SK-N-SH (cell line): Measurements from ENCODE around the gene MYLK4. TPM values are rescaled to one million over a fixed set of nuclear protein-coding genes. Genes with fewer than 3 reads are reported as not detected.

ENCODE experiments used
- CTCF ChIA-PET: fragments of 300-600, 350-600 bp; formaldehyde crosslinking; extraction: SDS; loops from one replicate; lab custom pipeline; 2021; lab: Yijun Ruan, JAX
- POLR2A ChIA-PET: fragments of 350-600 bp; sonication (Branson Sonifier 250); formaldehyde crosslinking; extraction: SDS; loops from one replicate; lab custom pipeline; 2020; ENCODE audit warnings: antibody characterized with exemption, inconsistent platforms; lab: Yijun Ruan, JAX
- DNase-seq: peaks from one replicate; pipeline ENCODE4 v3.0.0; 2012
- H2AFZ ChIP-seq: fragments of 200-600 bp; sonication (generic); 2 replicates; pipeline ENCODE4 v1.8.1; 2016; ENCODE audit warnings: antibody characterized with exemption, mild to moderate bottlenecking, low read depth
- H3F3A ChIP-seq: fragments of 200-600 bp; sonication (generic); replicated peaks from 2 replicates; pipeline ENCODE3; 2016; ENCODE audit warnings: antibody characterized with exemption, mild to moderate bottlenecking; ENCODE audit not compliant: insufficient read depth
- H3K27ac ChIP-seq, 2 experiments: fragments of 200-500 bp in 1 of 2; fragments of 200-600 bp in 1 of 2; sonication (Bioruptor generic) in 1 of 2; sonication (generic), shearing (Covaris generic) in 1 of 2; 2 replicates each; pipeline versions ENCODE4 v1.5.1 to v1.6.1; 2014 to 2016; ENCODE audit warnings: low read depth in 2 of 2, inconsistent platforms in 1 of 2, low read length in 1 of 2, mild to moderate bottlenecking in 1 of 2, mixed read lengths in 1 of 2
- H3K27me3 ChIP-seq: fragments of 200-600 bp; sonication (generic), shearing (Covaris generic); 2 replicates; pipeline ENCODE4 v1.6.1; 2016; ENCODE audit warnings: mixed run types; ENCODE audit not compliant: insufficient read depth
- H3K36me3 ChIP-seq, 2 experiments: fragments of 200-500 bp in 1 of 2; fragments of 200-600 bp in 1 of 2; sonication (Bioruptor generic) in 1 of 2; sonication (generic) in 1 of 2; replicated peaks in 1 of 2; 2 replicates each; pipeline versions ENCODE3 to v1.5.1; 2014 to 2016; ENCODE audit warnings: low read length in 1 of 2, mild to moderate bottlenecking in 1 of 2; ENCODE audit not compliant: insufficient read depth in 2 of 2, control insufficient read depth in 1 of 2
- H3K4me1 ChIP-seq, 2 experiments: fragments of 200-500 bp in 1 of 2; fragments of 200-600 bp in 1 of 2; sonication (Bioruptor generic) in 1 of 2; sonication (generic), shearing (Covaris generic) in 1 of 2; 2 replicates each; pipeline versions ENCODE4 v1.5.1 to v1.6.1; 2014 to 2016; ENCODE audit warnings: low read depth in 1 of 2, low read length in 1 of 2, mixed run types in 1 of 2; ENCODE audit not compliant: insufficient read depth in 2 of 2, control insufficient read depth in 1 of 2
- H3K4me2 ChIP-seq: fragments of 200-600 bp; sonication (generic), shearing (Covaris generic); 2 replicates; pipeline ENCODE4 v1.6.1; 2017; ENCODE audit warnings: mixed run types
- H3K4me3 ChIP-seq, 2 experiments: fragments of 200-500 bp in 1 of 2; fragments of 200-600 bp in 1 of 2; sonication (Bioruptor generic) in 1 of 2; sonication (generic), shearing (Covaris generic) in 1 of 2; 2 replicates each; pipeline versions ENCODE4 v1.5.1 to v1.8.1; 2014 to 2016; ENCODE audit warnings: low read depth in 2 of 2, inconsistent platforms in 1 of 2, low read length in 1 of 2, mild to moderate bottlenecking in 1 of 2, mixed read lengths in 1 of 2, moderate library complexity in 1 of 2
- H3K79me2 ChIP-seq: fragments of 200-600 bp; sonication (generic); 2 replicates; pipeline ENCODE4 v1.8.1; 2017; ENCODE audit warnings: mild to moderate bottlenecking; ENCODE audit not compliant: insufficient read depth
- H3K9ac ChIP-seq: fragments of 200-600 bp; sonication (generic); 2 replicates; pipeline ENCODE4 v1.6.1; 2017; ENCODE audit warnings: mixed run types
- H3K9me2 ChIP-seq: fragments of 200-600 bp; sonication (generic); 2 replicates; pipeline ENCODE4 v1.6.1; 2017; ENCODE audit warnings: mixed run types
- H3K9me3 ChIP-seq: fragments of 200-600 bp; sonication (generic); 2 replicates; pipeline ENCODE4 v1.6.1; 2017; ENCODE audit warnings: mixed run types, mild to moderate bottlenecking, moderate library complexity
- H4K20me1 ChIP-seq: fragments of 200-600 bp; sonication (generic); 2 replicates; pipeline ENCODE4 v1.6.1; 2017; ENCODE audit warnings: mild to moderate bottlenecking, mixed run types; ENCODE audit not compliant: insufficient read depth
- CHD2 ChIP-seq: fragments of 150-350 bp; IDR thresholded peaks from 2 replicates; pipeline ENCODE4 v1.6.1; 2018; ENCODE audit warnings: low read length; ENCODE audit not compliant: partially characterized antibody
- FOSL2 ChIP-seq: IDR thresholded peaks from 2 replicates; pipeline ENCODE4 v1.4.0; 2012; ENCODE audit warnings: low read depth, mild to moderate bottlenecking, moderate library complexity, borderline replicate concordance
- GABPA ChIP-seq: IDR thresholded peaks from 2 replicates; pipeline ENCODE4 v1.4.0; 2012; ENCODE audit warnings: low read depth, mild to moderate bottlenecking
- IRF3 ChIP-seq: fragments of 150-350 bp; IDR thresholded peaks from 2 replicates; pipeline ENCODE4 v1.6.1; 2016; ENCODE audit warnings: mild to moderate bottlenecking, low read depth, low read length
- MAX ChIP-seq: IDR thresholded peaks from 2 replicates; pipeline ENCODE4 v1.4.0; 2012; ENCODE audit warnings: low read depth
- NFIC ChIP-seq: IDR thresholded peaks from 2 replicates; pipeline ENCODE4 v1.4.0; 2012; ENCODE audit warnings: borderline replicate concordance
- NRF1 ChIP-seq: IDR thresholded peaks from 2 replicates; pipeline ENCODE4 v1.6.1; 2012; ENCODE audit warnings: low read depth, mild to moderate bottlenecking, low read length
- PBX3 ChIP-seq: IDR thresholded peaks from 2 replicates; pipeline ENCODE4; 2012
- RAD21 ChIP-seq: IDR thresholded peaks from 2 replicates; pipeline ENCODE4 v1.6.1; 2012; ENCODE audit warnings: mild to moderate bottlenecking, low read length
- RFX5 ChIP-seq: IDR thresholded peaks from 2 replicates; pipeline ENCODE4 v1.6.1; 2012; ENCODE audit warnings: mild to moderate bottlenecking, improper control_type of control experiment, low read length
- RXRA ChIP-seq: IDR thresholded peaks from 2 replicates; pipeline ENCODE4 v1.4.0; 2012; ENCODE audit warnings: low read depth, mild to moderate bottlenecking, borderline replicate concordance
- TEAD4 ChIP-seq: IDR thresholded peaks from 2 replicates; pipeline ENCODE4 v1.4.0; 2012; ENCODE audit warnings: mild to moderate bottlenecking, borderline replicate concordance; ENCODE audit not compliant: insufficient read depth
- YY1 ChIP-seq: IDR thresholded peaks from 2 replicates; pipeline ENCODE4 v1.4.0; 2012; ENCODE audit warnings: low read depth, mild to moderate bottlenecking
- ZBTB33 ChIP-seq: IDR thresholded peaks from 2 replicates; pipeline ENCODE4 v1.4.0; 2012; ENCODE audit warnings: low read depth, borderline replicate concordance
- WGBS: methylation state at CpG from one replicate; pipeline ENCODE4 v1.1.6; 2017; ENCODE audit warnings: low lambda C conversion rate; 5-methylcytosine and 5-hydroxymethylcytosine counted together
- polyA plus RNA-seq, 3 experiments: library from polyadenylated mRNA; depleted of rRNA; stranded (reverse); fragments of >200 nt; gene quantifications; 2 replicates each; pipeline ENCODE4 v1.2.3, GENCODE V29; 2012
- TF ChIP-seq, protein P1 (sequence below): IDR thresholded peaks from 2 replicates; pipeline ENCODE4 v1.4.0; 2012; ENCODE audit warnings: low read depth, borderline replicate concordance

MYLK4 gene
- polyA plus RNA-seq, 1 of the 3 experiments (the other 2 are of a cell fraction), result 0.16 TPM

GRCh38 chr6:2741756-2742155 is 9.0 kb downstream of the MYLK4 start:
- Histone ChIP-seq H3F3A (no peaks in the 10 kb centered on the region), H3K36me3 (no peaks in the 10 kb centered on the region), H3K9me3 (no peaks in the 10 kb centered on the region), H3K4me3 (no peak overlapping the region), H3K4me2 (no peak overlapping the region), H3K27me3 (no peaks in the 10 kb centered on the region), H2AFZ (no peak overlapping the region), H3K4me1 (peaks cover 0 to 4% of the 10 kb centered on the region in 2 experiments; a peak in 2 of 4 replicates), H4K20me1 (no peaks in the 10 kb centered on the region), H3K9ac (no peak overlapping the region), H3K27ac (no peak overlapping the region), H3K79me2 (no peaks in the 10 kb centered on the region), H3K9me2 (no peaks in the 10 kb centered on the region)
- TF ChIP-seq ZBTB33, result no peak
- no peak for TF ChIP-seq CHD2
- ChIA-PET CTCF (interaction anchor here (1.0 to 11.1 kb wide), 2 partner anchors 7 to 190 kb away, joined by 3 to 176 read pairs; partner anchors contain the start of gene MYLK4), POLR2A (no interaction called here)
- DNase-seq, result no peak
- WGBS, result 91% methylated on average over 2 of the region's 2 CpGs

GRCh38 chr6:2740581-2740980 is 10.1 kb downstream of the MYLK4 start:
- H3K4me2 ChIP-seq, result no peak overlapping the region
- no peak overlapping the region for H3K4me3 ChIP-seq
- WGBS, result 88% methylated on average over 5 of the region's 5 CpGs
- no peaks in the 10 kb centered on the region for H4K20me1 ChIP-seq
- DNase-seq, result no peak
- H3F3A ChIP-seq, result no peaks in the 10 kb centered on the region
- no peaks in the 10 kb centered on the region for H3K9me2 ChIP-seq
- no peaks in the 10 kb centered on the region for H3K36me3 ChIP-seq
- H3K9ac ChIP-seq, result no peak overlapping the region
- ChIA-PET CTCF (interaction anchor here (1.0 to 11.1 kb wide), 2 partner anchors 9 to 21 kb away, joined by 3 to 176 read pairs; partner anchors contain the start of gene MYLK4), POLR2A (no interaction called here)
- H3K27me3 ChIP-seq, result no peaks in the 10 kb centered on the region
- H3K4me1 ChIP-seq, result peaks cover 0 to 4% of the 10 kb centered on the region in 2 experiments; a peak in 2 of 4 replicates
- H2AFZ ChIP-seq, result no peak overlapping the region
- no peaks in the 10 kb centered on the region for H3K79me2 ChIP-seq
- no peak overlapping the region for H3K27ac ChIP-seq
- TF ChIP-seq MAX, result no peak
- TF ChIP-seq NRF1, result no peak
- TF ChIP-seq RFX5, result no peak
- TF ChIP-seq ZBTB33, result no peak
- TF ChIP-seq CHD2, result no peak
- TF ChIP-seq IRF3, result no peak
- TF ChIP-seq, protein P1, sequence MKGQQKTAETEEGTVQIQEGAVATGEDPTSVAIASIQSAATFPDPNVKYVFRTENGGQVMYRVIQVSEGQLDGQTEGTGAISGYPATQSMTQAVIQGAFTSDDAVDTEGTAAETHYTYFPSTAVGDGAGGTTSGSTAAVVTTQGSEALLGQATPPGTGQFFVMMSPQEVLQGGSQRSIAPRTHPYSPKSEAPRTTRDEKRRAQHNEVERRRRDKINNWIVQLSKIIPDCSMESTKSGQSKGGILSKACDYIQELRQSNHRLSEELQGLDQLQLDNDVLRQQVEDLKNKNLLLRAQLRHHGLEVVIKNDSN, result no peak
- TF ChIP-seq YY1, result no peak
- TF ChIP-seq GABPA, result no peak
- TF ChIP-seq FOSL2, result no peak
- TF ChIP-seq TEAD4, result no peak
- TF ChIP-seq NFIC, result no peak
- no peak for TF ChIP-seq PBX3
- TF ChIP-seq RXRA, result no peak
- TF ChIP-seq RAD21, result no peak
- H3K9me3 ChIP-seq, result no peaks in the 10 kb centered on the region
